ENCODE measurements around the gene KRTAP5-2. TPM values are rescaled to one million over a fixed set of nuclear protein-coding genes. Genes with fewer than 3 reads are reported as not detected.

KRTAP5-2 gene
- total RNA-seq, 1 donor from 2014 or later, result not detected

DNA sequence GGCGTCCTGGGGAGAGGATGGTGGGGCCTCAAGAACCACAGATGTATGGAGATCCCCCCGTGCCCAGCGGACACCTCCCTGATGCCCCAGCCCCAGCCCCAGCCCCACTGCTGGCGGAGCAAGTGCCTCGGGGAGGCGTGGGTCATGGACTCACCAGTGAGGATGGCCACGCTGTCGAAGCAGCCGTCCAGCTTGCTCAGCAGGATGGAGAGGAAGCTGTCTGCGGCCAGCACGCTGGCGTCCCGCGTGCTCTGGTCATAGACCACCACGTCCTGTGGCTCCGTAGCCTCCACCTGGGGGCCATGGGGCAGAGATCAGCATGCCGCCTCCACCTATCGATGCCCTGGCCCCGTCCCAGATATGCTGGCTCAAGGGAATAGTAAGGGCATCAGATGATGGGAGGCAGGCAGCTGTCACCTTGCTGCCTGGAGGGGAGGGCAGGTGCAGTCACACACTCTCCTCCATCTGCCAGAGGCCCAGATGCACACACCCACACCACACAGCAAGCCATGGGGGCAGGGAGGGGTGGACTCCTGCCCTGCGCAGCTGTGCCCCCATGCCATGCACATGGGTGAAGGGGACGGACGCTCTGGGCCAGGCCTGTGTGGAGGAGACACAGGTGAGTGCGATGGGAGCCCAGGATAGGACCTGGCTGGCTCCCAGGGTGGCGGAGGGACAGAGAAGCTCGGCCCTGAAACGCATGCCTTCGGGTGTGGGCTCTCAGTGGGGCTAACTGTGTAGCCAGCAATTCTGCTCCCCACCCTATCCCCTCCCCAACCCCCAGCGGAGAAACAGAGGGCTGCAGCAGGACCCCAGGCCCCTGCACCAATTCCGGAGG, 34.2 kb downstream of the KRTAP5-2 start:
- H3K27ac Mint-ChIP-seq, result no peak overlapping the region
- DNase-seq (ENCODE audit: low spot score, unreplicated experiment), result no peak
- peaks cover 2% of the 10 kb centered on the region for H3K4me1 Mint-ChIP-seq (ENCODE audit: low read depth)
- TF ChIP-seq, protein P1, sequence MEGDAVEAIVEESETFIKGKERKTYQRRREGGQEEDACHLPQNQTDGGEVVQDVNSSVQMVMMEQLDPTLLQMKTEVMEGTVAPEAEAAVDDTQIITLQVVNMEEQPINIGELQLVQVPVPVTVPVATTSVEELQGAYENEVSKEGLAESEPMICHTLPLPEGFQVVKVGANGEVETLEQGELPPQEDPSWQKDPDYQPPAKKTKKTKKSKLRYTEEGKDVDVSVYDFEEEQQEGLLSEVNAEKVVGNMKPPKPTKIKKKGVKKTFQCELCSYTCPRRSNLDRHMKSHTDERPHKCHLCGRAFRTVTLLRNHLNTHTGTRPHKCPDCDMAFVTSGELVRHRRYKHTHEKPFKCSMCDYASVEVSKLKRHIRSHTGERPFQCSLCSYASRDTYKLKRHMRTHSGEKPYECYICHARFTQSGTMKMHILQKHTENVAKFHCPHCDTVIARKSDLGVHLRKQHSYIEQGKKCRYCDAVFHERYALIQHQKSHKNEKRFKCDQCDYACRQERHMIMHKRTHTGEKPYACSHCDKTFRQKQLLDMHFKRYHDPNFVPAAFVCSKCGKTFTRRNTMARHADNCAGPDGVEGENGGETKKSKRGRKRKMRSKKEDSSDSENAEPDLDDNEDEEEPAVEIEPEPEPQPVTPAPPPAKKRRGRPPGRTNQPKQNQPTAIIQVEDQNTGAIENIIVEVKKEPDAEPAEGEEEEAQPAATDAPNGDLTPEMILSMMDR (IDR thresholded peaks at IDR 0.05; ENCODE audit: unreplicated experiment), result no peak
- H3K9me3 Mint-ChIP-seq (ENCODE audit: low read depth), result no peaks in the 10 kb centered on the region
- H3K36me3 Mint-ChIP-seq (ENCODE audit: insufficient read depth), result no peaks in the 10 kb centered on the region
- no peaks in the 10 kb centered on the region for H3K27me3 Mint-ChIP-seq
- H3K4me3 Mint-ChIP-seq (ENCODE audit: low read depth), result no peak overlapping the region

- Mint-ChIP-seq H3K9me3 (ENCODE audit: low read depth) (no peaks in the 10 kb centered on the region), H3K4me3 (ENCODE audit: low read depth) (no peak overlapping the region), H3K4me1 (ENCODE audit: low read depth) (peaks cover 2% of the 10 kb centered on the region), H3K36me3 (ENCODE audit: insufficient read depth) (no peaks in the 10 kb centered on the region), H3K27me3 (no peaks in the 10 kb centered on the region), H3K27ac (no peak overlapping the region)
- no peak for DNase-seq (ENCODE audit: low spot score, unreplicated experiment)
- TF ChIP-seq, protein P1 (IDR thresholded peaks at IDR 0.05; ENCODE audit: unreplicated experiment), result no peak
Measured at GRCh38 chr11:1563149-1563638, 34.9 kb downstream of the KRTAP5-2 start.

- H3K9me3 Mint-ChIP-seq (ENCODE audit: low read depth), result no peaks in the 10 kb centered on the region
- H3K27ac Mint-ChIP-seq, result no peak overlapping the region
Measured at GRCh38 chr11:1562469-1563148, 35.5 kb downstream of the KRTAP5-2 start.

DNA sequence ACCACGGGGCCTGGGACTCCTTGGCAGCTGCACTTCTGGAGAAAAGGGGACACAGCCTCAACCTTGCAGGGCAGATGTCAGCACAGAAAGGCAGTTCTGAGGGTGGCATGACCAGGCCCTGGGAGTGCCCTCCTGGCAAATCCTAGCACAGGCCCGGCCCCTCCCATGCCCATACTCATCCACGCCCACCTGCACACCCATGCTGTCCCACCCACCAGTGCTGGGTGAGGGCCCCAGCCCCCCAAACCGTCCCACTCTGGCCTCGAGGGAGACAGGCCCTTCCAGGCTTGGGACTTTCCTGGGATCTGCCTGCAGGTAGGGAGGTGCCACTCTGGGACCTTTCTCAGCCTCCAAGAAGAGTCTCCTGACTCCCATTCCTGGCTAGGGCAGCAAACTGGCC, 36.1 kb downstream of the KRTAP5-2 start:
- no peak for DNase-seq (ENCODE audit: low spot score, unreplicated experiment)
- Mint-ChIP-seq H3K9me3 (ENCODE audit: low read depth) (no peaks in the 10 kb centered on the region), H3K27ac (no peak overlapping the region), H3K4me3 (ENCODE audit: low read depth) (no peak overlapping the region), H3K4me1 (ENCODE audit: low read depth) (no peaks in the 10 kb centered on the region), H3K36me3 (ENCODE audit: insufficient read depth) (peaks cover 2% of the 10 kb centered on the region), H3K27me3 (peaks cover 5% of the 10 kb centered on the region)
- TF ChIP-seq, protein P1 (IDR thresholded peaks at IDR 0.05; ENCODE audit: unreplicated experiment), result no peak

More at GRCh38 chr11:1562469-1563148, 35.5 kb downstream of the KRTAP5-2 start:
- H3K4me1 Mint-ChIP-seq (ENCODE audit: low read depth), result peaks cover 2% of the 10 kb centered on the region
- DNase-seq (ENCODE audit: low spot score, unreplicated experiment), result no peak
- TF ChIP-seq, protein P1 (IDR thresholded peaks at IDR 0.05; ENCODE audit: unreplicated experiment), result no peak
- peaks cover 4% of the 10 kb centered on the region for H3K27me3 Mint-ChIP-seq
- H3K4me3 Mint-ChIP-seq (ENCODE audit: low read depth), result no peak overlapping the region
- H3K36me3 Mint-ChIP-seq (ENCODE audit: insufficient read depth), result peaks cover under 1% of the 10 kb centered on the region

GRCh38 chr11:1561266-1561665, 36.8 kb downstream of the KRTAP5-2 start:
- Mint-ChIP-seq H3K4me1 (ENCODE audit: low read depth) (no peaks in the 10 kb centered on the region), H3K27me3 (peaks cover 5% of the 10 kb centered on the region), H3K9me3 (ENCODE audit: low read depth) (no peaks in the 10 kb centered on the region), H3K4me3 (ENCODE audit: low read depth) (no peak overlapping the region), H3K27ac (no peak overlapping the region), H3K36me3 (ENCODE audit: insufficient read depth) (peaks cover 2% of the 10 kb centered on the region)
- TF ChIP-seq, protein P1 (IDR thresholded peaks at IDR 0.05; ENCODE audit: unreplicated experiment), result no peak
- no peak for DNase-seq (ENCODE audit: low spot score, unreplicated experiment)

Data from progenitor cell of endocrine pancreas (in vitro differentiated cells).